K562 (cell line): ENCODE data around the gene FOXRED2. TPM values are rescaled to one million over a fixed set of nuclear protein-coding genes. Genes with fewer than 3 reads are reported as not detected.

Source experiments
- BCOR ChIP-seq: fragments of 450-650 bp; IDR thresholded peaks from 2 replicates; pipeline ENCODE4 v1.6.1; 2016
- CREB3L1 ChIP-seq: fragments of 450-650 bp; IDR thresholded peaks from 2 replicates; pipeline ENCODE4 v1.6.1; 2014; ENCODE audit warnings: low read depth, mild to moderate bottlenecking, moderate library complexity, borderline replicate concordance
- CTBP1 ChIP-seq: fragments of 450-650 bp; IDR thresholded peaks from 2 replicates; pipeline ENCODE4 v1.6.1; 2016; ENCODE audit warnings: borderline replicate concordance
- EP300 ChIP-seq: IDR thresholded peaks from 2 replicates; pipeline ENCODE4 v1.6.1; 2012; ENCODE audit warnings: low read length, improper control_type of control experiment
- HMGN3 ChIP-seq: IDR thresholded peaks from 2 replicates; pipeline ENCODE4 v1.6.1; 2011; ENCODE audit warnings: borderline replicate concordance, low read depth, mild to moderate bottlenecking, mixed read lengths, low read length; ENCODE audit not compliant: insufficient read length; ENCODE audit errors: extremely low read depth
- HNRNPH1 ChIP-seq: fragments of 200-400 bp; formaldehyde crosslinking; optimal IDR thresholded peaks from 2 replicates; pipeline ENCODE3; 2017; ENCODE audit warnings: low read depth, mild to moderate bottlenecking, low read length, moderate library complexity
- HNRNPL ChIP-seq: fragments of 200-400 bp; formaldehyde crosslinking; IDR thresholded peaks from 2 replicates; pipeline ENCODE4 v1.6.1; 2017; ENCODE audit warnings: low read depth, mild to moderate bottlenecking, low read length
- KLF1 ChIP-seq: fragments of 450-650 bp; IDR thresholded peaks from 2 replicates; pipeline ENCODE4 v1.6.1; 2016; ENCODE audit warnings: missing genetic modification characterization, missing compliant biosample characterization
- KLF10 ChIP-seq: fragments of 250-450 bp; sonication (Bioruptor Pico); IDR thresholded peaks from 2 replicates; pipeline ENCODE4 v1.6.1; 2021; ENCODE audit warnings: matching md5 sums
- MAFF ChIP-seq: IDR thresholded peaks from 2 replicates; pipeline ENCODE4 v1.6.1; 2012; ENCODE audit warnings: low read length, improper control_type of control experiment
- MAZ ChIP-seq, 2 experiments: fragments of 450-650 bp in 1 of 2; sonication (generic) in 1 of 2; formaldehyde crosslinking; IDR thresholded peaks in 1 of 2; conservative IDR thresholded peaks in 1 of 2; 2 replicates each; pipeline versions ENCODE4 v1.4.0 to v1.5.0; 2020; ENCODE audit warnings: mild to moderate bottlenecking in 1 of 2, missing genetic modification reagents in 1 of 2
- MCM2 ChIP-seq: fragments of 450-650 bp; IDR thresholded peaks from 2 replicates; pipeline ENCODE4 v1.6.1; 2017; ENCODE audit warnings: low read depth, mild to moderate bottlenecking
- NFE2 ChIP-seq: IDR thresholded peaks from 2 replicates; pipeline ENCODE4 v1.6.1; 2014; ENCODE audit warnings: antibody characterized with exemption, low read depth
- NR2C2 ChIP-seq, 2 experiments: fragments of 200-800 bp in 1 of 2; sonication (Bioruptor generic) in 1 of 2; sonication (generic) in 1 of 2; formaldehyde crosslinking in 1 of 2; IDR thresholded peaks; 2 replicates each; pipeline versions ENCODE4 v1.6.1 to v1.8.0; 2016 to 2022; ENCODE audit warnings: mild to moderate bottlenecking in 1 of 2, missing compliant biosample characterization in 1 of 2, missing genetic modification characterization in 1 of 2, missing genetic modification reagents in 1 of 2
- RNF2 ChIP-seq: sonication (generic); IDR thresholded peaks from 2 replicates; pipeline ENCODE4 v1.6.1; 2016
- SIX5 ChIP-seq, 2 experiments: IDR thresholded peaks; 2 replicates each; pipeline ENCODE4 v1.6.1; 2011; ENCODE audit warnings: low read length in 2 of 2, borderline replicate concordance in 1 of 2, low read depth in 1 of 2, mild to moderate bottlenecking in 1 of 2, moderate library complexity in 1 of 2; ENCODE audit not compliant: insufficient read depth in 1 of 2
- SNIP1 ChIP-seq: fragments of 450-650 bp; IDR thresholded peaks from 2 replicates; pipeline ENCODE4 v1.7.1; 2017; ENCODE audit warnings: low read depth, mild to moderate bottlenecking
- SRSF1 ChIP-seq: fragments of 200-400 bp; formaldehyde crosslinking; IDR thresholded peaks from 2 replicates; pipeline ENCODE4 v1.6.1; 2017; ENCODE audit warnings: mild to moderate bottlenecking, low read depth, low read length, moderate library complexity
- STAG1 ChIP-seq: sonication (generic); formaldehyde crosslinking; IDR thresholded peaks from 2 replicates; pipeline ENCODE4 v1.5.0; 2020; ENCODE audit warnings: missing genetic modification reagents, borderline replicate concordance
- TSC22D4 ChIP-seq: fragments of 450-650 bp; IDR thresholded peaks from 2 replicates; pipeline ENCODE4 v1.6.1; 2016; ENCODE audit warnings: missing genetic modification characterization, missing biosample characterization, control low read depth
- ZFP36 ChIP-seq: fragments of 150-350 bp; IDR thresholded peaks from 2 replicates; pipeline ENCODE4 v1.6.1; 2018; ENCODE audit warnings: low read length, low read depth; ENCODE audit not compliant: partially characterized antibody
- ZNF175 ChIP-seq: fragments of 200-800 bp; sonication (Bioruptor generic); IDR thresholded peaks from 2 replicates; pipeline ENCODE4 v1.6.1; 2016; ENCODE audit warnings: low read depth, mild to moderate bottlenecking, missing genetic modification characterization, missing compliant biosample characterization
- ZNF324 ChIP-seq: fragments of 250-450 bp; sonication (Bioruptor Pico); IDR thresholded peaks from 2 replicates; pipeline ENCODE4 v1.4.0; 2020; ENCODE audit warnings: mild to moderate bottlenecking
- ZNF561 ChIP-seq: fragments of 450-650 bp; formaldehyde crosslinking; conservative IDR thresholded peaks from 2 replicates; pipeline ENCODE4 v1.4.0; 2020; ENCODE audit warnings: mild to moderate bottlenecking, moderate library complexity
- ZNF79 ChIP-seq: fragments of 250-450 bp; sonication (Bioruptor Pico); IDR thresholded peaks from 2 replicates; pipeline ENCODE4 v1.4.0; 2020; ENCODE audit warnings: low read depth, mild to moderate bottlenecking, moderate library complexity
- ZSCAN32 ChIP-seq: fragments of 450-650 bp; formaldehyde crosslinking; IDR thresholded peaks from 2 replicates; pipeline ENCODE4 v1.4.0; 2020; ENCODE audit warnings: mild to moderate bottlenecking, moderate library complexity
- polyA plus RNA-seq, 8 experiments: library from polyadenylated mRNA; depleted of rRNA in 4 of 8; stranded (reverse) in 5 of 8; unstranded in 3 of 8; fragments of >200 nt; fragmentation: Nextera tagmentation in 2 of 8; fragmentation: Illumina TruSeq in 1 of 8; extraction: Ambion mirVana in 2 of 8; extraction: Trizol in 1 of 8; gene quantifications; 2 replicates each; pipeline versions ENCODE4 v1.2.1 to v1.2.3, GENCODE V29; 2011 to 2014; ENCODE audit warnings: inconsistent platforms in 1 of 8, missing spikeins in 1 of 8
- total RNA-seq, 7 experiments: library from RNA; depleted of rRNA in 6 of 7; stranded (reverse); fragments of >200 nt in 6 of 7; fragmentation: Illumina TruSeq in 2 of 7; extraction: Trizol in 2 of 7; gene quantifications; 2 replicates each; pipeline versions ENCODE4 v1.2.1 to v1.2.3, GENCODE V29; 2011 to 2021; ENCODE audit warnings: low replicate concordance in 1 of 7
- TF ChIP-seq, protein P1 (sequence below): fragments of 450-650 bp; formaldehyde crosslinking; IDR thresholded peaks from 2 replicates; pipeline ENCODE4 v1.4.0; 2022; ENCODE audit warnings: missing genetic modification characterization

Gene FOXRED2
- total and polyA plus RNA-seq, 9 of the 15 experiments (the other 6 are each of a cell fraction or from before 2014, with no cell fraction given): 2.8 to 48.4 (median 7.8) TPM

DNA sequence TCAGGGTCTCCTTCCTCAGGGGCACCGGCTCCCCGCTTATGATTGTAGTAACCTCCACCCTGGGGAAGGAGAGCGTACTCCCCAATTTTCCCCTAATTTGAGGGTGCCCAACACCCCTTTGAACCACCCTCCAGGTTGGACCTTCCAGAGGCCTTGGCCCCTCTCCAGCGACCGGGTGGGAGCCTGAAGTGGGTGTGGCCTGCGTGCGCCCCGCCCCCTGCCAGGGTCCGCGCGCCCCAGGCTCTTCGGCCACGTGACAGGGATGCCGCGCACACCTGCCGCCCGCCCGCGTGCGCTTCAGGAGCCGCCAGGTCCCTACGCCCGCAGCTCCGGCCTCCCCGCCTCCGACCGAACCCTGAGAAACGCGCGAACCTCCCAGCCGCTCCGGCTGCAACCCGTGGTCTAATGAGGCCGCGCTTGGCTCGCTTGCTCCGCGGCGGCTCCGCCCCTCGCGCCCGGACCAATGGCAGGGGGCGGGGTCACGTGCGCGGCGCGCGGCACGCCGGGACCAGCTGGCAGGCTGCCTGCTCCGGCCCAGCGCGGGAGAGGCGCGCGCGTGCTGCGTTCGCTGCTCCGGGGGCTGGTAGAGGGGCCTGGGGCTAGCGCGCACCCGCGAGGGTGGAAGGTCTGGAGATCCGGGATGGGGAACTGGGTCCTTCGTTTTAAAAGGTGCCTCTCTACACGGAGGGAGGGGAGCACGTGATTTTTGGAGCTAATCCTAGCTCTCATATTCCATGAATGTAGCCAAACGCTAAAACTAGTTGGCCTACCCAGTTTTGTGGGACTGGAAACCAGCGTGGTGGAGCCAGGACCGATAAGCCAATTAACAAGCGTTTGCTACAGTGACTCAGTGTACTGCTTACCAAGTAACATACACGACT is at the start of gene FOXRED2 (continued):
- no peak for TF ChIP-seq NFE2
- peak; percentile 76 for TF ChIP-seq HMGN3
- TF ChIP-seq CREB3L1: peak; percentile 44; the same call in 1 of the 2 replicates
- no peak for TF ChIP-seq ZSCAN32 (CRISPR knock-in tag)
- peak; percentile 51; the same call in 1 of the 2 replicates for TF ChIP-seq KLF1
- TF ChIP-seq ZFP36: no peak
- no peak for TF ChIP-seq STAG1 (CRISPR knock-in tag)
- no peak for TF ChIP-seq KLF10 (CRISPR knock-in tag)
- no peak for TF ChIP-seq SIX5 (IDR thresholded peaks at IDR 0.05; ENCODE audit: borderline replicate concordance in 1 of 2, insufficient read depth in 1 of 2, low read depth in 1 of 2, low read length in 2 of 2)
- no peak for TF ChIP-seq ZNF79 (CRISPR knock-in tag)
- no peak for TF ChIP-seq HNRNPL
- TF ChIP-seq BCOR: no peak
- TF ChIP-seq NR2C2 (CRISPR knock-in tag; IDR thresholded peaks at IDR 0.05): peak; percentile 43; the same call in 1 of the 2 replicates
- TF ChIP-seq NR2C2 (tag; IDR thresholded peaks at IDR 0.05): 0 out of 2 replicates have a peak, but pooled peaks have one; percentile 26
- peak; percentile 48 to 67; a peak in 1 of 4 replicates for TF ChIP-seq MAZ (CRISPR knock-in tag; conservative IDR thresholded peaks at IDR 0.05 in 1 of 2, IDR thresholded peaks at IDR 0.05 in 1 of 2)
- TF ChIP-seq, protein P1, sequence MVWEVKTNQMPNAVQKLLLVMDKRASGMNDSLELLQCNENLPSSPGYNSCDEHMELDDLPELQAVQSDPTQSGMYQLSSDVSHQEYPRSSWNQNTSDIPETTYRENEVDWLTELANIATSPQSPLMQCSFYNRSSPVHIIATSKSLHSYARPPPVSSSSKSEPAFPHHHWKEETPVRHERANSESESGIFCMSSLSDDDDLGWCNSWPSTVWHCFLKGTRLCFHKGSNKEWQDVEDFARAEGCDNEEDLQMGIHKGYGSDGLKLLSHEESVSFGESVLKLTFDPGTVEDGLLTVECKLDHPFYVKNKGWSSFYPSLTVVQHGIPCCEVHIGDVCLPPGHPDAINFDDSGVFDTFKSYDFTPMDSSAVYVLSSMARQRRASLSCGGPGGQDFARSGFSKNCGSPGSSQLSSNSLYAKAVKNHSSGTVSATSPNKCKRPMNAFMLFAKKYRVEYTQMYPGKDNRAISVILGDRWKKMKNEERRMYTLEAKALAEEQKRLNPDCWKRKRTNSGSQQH (CRISPR knock-in tag): no peak
- no peak for TF ChIP-seq SNIP1
- TF ChIP-seq MAFF: no peak
- TF ChIP-seq ZNF324 (CRISPR knock-in tag): no peak
- no peak for TF ChIP-seq TSC22D4
- no peak; the same call in 1 of the 2 replicates for TF ChIP-seq RNF2
- no peak for TF ChIP-seq MCM2
- TF ChIP-seq CTBP1: peak; percentile 82
- TF ChIP-seq ZNF561 (CRISPR knock-in tag): no peak
- 0 out of 2 replicates have a peak, but pooled peaks have one; percentile 64 for TF ChIP-seq ZNF175 (CRISPR knock-in tag)
- no peak for TF ChIP-seq EP300
- TF ChIP-seq HNRNPH1: no peak
- TF ChIP-seq SRSF1: no peak
